LHCN-M2 (cell line): ENCODE results near the gene FBRS. TPM values are rescaled to one million over a fixed set of nuclear protein-coding genes. Genes with fewer than 3 reads are reported as not detected.
A peak's percentile ranks its signal among the peaks of the same experiment; 100 is the strongest.

Source experiments
- DNase-seq: peaks from one replicate; pipeline ENCODE4 v3.0.0-alpha.2; 2012; ENCODE audit warnings: low read depth
- total RNA-seq: library from RNA; depleted of rRNA; stranded (reverse); fragments of >200 nt; gene quantifications from 2 replicates; pipeline ENCODE4 v1.2.3, GENCODE V29; 2014

FBRS gene
- total RNA-seq, 1 experiment from 2014 or later, result 23.0 TPM

GRCh38 chr16:30644334-30644830 lies 13.8 kb upstream of the FBRS start:
- no peak for DNase-seq

GRCh38 chr16:30645727-30646126 lies 12.5 kb upstream of the FBRS start:
- no peak for DNase-seq

DNA sequence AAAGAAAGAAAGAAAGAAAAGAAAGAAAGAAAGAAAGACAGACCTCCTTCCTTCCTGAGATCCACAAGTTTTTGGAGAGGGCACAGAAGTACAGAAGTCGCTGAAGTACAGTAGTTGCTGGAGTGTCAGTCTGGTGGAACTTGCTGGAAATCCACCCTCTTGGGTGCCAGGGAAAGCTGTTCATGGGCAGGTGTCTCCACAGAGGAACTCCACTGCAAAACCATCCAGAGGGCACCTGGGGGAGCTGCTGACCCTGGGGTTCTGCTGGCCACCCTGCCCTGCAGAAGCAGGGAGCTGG lies 11.0 kb upstream of the FBRS start:
- no peak for DNase-seq

GRCh38 chr16:30649725-30650368 lies 8.4 kb upstream of the FBRS start:
- DNase-seq, result no peak

DNA sequence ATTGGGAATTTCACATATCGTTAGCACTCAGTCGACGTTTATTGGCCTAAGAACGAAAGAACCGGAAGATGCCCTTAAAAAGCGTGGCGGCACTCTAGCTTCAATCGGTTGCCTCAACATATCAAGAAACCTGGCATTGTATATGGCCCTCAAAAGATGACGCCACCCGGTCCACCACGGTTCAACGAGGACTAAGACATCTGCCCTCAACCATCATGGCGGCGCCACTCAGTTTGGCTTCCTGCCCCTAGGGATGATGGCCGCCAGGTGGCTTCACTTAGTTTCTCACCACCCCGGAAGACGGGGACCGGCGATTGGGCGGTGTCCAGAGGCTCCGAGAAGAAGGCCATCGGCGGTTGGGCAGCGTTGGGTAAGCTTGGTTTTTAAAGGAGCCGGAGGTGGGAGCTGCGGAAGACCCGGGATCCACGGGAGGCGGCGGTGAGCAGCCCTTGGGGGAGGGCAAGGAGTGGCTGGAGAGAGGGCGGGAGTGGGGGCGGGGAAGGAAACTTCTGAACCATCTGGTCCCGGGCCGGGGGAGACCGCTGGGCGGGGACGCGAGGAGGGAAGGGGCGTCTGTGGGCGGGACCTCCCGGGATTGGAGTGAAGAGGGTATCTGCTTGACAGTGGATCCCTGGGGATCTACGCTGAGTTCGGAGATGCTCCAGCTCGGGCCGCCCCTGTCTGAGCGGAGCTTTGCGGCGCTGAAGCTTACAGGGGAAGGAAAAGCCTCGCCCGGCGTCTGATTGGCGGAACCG lies 7.7 kb upstream of the FBRS start, which contains the start of gene PRR14:
PRR14 (plus strand) TSS at position 592 of the 755 bp plus-strand sequence. CDS start 686 bp downstream, outside the sequence.
- peak; percentile 99 for DNase-seq

GRCh38 chr16:30651124-30652004 lies 6.9 kb upstream of the FBRS start:
- DNase-seq, result peak; percentile 71

GRCh38 chr16:30652005-30652296 lies 6.3 kb upstream of the FBRS start:
- no peak for DNase-seq

DNA sequence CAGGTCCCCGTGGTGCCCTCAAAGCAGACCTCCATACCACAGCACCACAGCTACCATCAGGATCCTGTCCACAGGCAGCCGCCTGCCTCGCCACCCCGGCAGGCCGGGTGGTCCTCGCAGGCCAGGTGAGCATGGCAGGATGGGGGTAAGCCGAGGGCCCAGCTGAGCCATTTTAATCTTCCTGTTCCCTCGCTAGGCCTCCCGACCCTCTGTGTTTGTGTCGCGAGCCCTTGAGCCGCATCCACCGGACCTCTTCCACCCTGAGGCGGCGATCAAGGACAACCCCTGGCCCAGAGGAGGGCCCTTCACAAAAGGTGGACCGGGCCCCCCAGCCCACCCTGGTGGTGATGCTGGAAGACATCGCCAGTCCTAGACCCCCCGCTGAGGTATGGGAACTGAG lies 5.5 kb upstream of the FBRS start:
- DNase-seq, result no peak

DNA sequence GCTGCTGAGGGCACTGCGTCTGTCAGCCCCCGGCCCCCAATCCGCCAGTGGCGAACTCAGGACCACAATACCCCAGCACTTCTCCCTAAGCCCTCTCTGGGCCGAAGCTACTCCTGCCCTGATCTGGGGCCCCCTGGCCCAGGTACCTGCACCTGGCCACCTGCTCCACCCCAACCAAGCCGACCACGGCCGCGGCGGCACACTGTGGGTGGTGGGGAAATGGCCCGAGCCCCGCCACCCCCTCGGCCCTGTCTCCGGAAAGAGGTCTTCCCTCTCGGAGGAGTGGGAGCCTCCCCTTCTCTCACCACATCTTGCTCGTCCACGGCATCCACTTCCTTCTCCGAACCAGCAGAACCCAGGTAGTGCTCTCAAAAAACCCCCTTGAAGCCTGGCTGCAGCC lies 3.4 kb upstream of the FBRS start:
- DNase-seq, result no peak

- DNase-seq, result no peak
These were observed 2.4 kb upstream of the FBRS start for GRCh38 chr16:30655815-30656347.

- no peak for DNase-seq
These were observed 1.8 kb upstream of the FBRS start for GRCh38 chr16:30656388-30656787.

DNA sequence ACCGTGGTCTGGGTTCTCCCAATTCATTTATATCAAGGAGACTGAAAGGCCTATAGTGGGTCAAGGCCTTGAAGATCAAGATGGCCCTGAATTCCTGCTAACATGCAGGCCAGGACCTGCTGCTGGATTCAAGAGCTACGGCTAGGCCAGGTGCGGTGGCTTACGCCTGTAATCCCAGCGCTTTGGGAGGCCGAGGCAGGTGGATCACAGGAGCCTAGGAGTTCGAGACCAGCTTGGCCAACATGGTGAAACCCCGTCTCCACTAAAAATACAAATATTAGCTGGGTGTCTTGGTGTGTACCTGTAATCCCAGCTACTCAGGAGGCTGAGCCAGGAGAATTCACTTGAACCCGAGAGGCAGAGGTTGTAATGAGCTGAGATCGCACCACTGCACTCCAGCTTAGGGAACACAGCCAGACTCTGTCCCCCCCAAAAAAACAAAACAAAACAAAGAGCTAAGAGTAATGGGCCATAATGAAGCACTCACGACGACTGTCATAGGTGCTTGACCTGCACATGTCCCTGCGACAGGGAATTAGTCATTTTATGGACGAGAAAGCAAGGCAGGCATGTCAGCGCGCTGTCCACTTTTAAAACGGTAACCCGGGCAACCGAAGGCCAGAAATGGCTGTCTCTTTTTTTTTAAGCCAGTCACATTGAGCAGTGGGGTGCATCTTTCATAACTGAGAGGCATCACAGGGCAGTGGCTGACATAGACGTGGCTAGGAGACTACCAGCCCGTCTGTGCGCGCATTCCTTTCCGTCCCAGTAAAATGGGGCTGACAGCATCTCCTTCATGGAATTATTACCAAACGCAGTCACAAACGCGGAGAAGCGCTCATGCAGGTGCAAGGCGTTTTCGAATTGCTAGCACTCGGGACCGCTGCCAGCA lies 1.0 kb upstream of the FBRS start:
- DNase-seq, result no peak

GRCh38 chr16:30658731-30659506 lies 688 bp downstream of the FBRS start:
- peak; percentile 96 for DNase-seq

DNA sequence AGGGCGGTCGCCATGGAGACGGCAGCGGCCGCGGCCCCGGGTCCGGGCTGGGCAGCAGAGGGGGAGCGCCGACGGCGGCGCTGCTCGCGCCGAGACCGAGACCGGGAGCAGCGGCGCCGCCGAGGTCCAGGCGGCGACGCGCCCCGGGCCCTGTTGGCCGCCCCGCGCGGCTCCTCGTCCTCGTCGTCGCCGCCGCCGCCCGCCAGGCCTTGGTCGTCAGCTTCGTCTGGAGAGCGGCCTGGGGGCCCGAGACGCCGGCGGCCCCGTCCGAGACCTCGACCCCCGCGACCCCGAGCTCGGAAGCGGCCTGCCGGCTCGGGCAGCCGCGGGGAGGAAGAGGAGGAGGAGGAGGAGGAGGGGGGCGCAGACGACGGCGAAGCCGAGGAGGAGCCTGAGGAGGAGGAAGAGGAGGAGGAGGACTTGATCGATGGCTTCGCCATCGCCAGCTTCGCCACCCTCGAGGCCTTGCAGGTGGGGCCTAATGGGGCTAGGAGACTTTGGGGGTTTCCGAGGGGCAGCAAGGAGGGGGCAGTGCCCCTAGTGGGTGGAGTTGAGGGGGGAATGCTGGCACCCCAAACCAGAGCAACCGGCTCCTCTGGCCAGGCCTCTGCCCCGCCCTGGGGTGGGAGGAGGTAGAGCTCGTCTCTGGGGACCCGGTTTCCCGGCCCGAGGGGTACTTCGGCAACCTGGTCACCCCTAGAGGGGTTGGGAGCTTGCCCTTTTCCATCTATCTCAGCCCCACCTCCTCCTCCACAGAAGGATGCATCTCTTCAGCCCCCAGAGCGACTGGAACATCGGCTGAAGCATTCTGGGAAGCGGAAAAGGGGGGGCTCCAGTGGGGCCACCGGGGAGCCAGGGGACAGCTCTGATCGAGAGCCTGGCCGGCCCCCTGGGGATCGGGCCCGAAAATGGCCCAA lies 1.5 kb downstream of the FBRS start:
- peak; percentile 14 for DNase-seq

DNA sequence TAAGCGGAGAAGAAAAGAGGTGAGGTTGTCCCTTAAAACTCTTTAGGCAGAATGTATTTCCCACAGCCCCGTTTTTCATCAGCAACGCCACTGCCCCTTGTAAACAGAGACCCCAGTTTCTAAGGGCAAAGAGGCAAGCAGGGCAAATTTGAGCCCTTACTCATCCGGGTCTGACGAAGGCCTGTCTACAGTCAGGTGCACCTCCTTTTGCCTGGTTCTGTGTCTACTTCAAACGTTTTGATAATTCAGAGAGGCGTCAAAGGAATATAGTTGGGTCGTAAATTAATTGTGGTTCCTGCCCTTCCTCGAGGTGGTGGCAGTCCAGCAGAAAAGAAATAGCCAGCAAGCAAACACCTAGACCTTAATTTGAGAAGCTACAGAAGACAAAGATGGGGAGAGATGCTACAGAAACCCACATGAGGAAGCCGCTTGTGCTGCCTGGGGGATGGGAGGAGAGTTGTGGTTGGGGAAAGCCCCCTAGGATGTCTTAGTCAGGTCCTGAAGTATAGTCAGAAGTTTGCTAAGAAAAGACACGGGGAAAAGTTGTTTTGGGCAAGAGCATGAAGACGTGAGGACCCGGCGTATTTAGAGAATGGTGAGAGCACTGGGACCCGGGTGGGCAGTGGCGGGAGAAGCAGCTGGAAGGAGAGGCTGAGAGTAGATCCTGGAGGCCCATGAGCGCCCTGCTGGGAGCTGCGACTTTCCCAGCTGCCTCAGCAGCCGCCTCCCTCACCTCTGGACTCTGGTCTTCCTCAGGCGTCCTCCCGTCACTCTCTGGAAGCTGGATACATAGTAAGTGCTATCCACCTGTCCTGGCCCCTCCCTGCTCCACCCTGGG lies 2.4 kb downstream of the FBRS start:
- DNase-seq, result no peak

GRCh38 chr16:30662449-30662848 lies 4.2 kb downstream of the FBRS start:
- DNase-seq, result no peak

GRCh38 chr16:30663038-30663437 lies 4.8 kb downstream of the FBRS start:
- no peak for DNase-seq

- DNase-seq, result no peak
These were observed 5.6 kb downstream of the FBRS start for GRCh38 chr16:30663820-30664219.
